Body of pancreas (tissue), 4 donors: ENCODE results near the gene YIF1B.

ENCODE experiments used
- POLR2A ChIP-seq, 3 donors: fragments of 450-650 bp; IDR thresholded peaks; one replicate each; pipeline ENCODE4 v1.6.1; 2016; ENCODE audit warnings: antibody characterized with exemption in 3 of 3, mild to moderate bottlenecking in 2 of 3
- TF ChIP-seq, protein P1 (sequence below), 7 experiments: fragments of 450-650 bp in 4 of 7; fragments of 200-600 bp in 3 of 7; sonication (generic) in 3 of 7; IDR thresholded peaks; one replicate each; pipeline ENCODE4 v1.5.1; 2016 to 2019; ENCODE audit warnings: antibody characterized with exemption in 7 of 7

DNA sequence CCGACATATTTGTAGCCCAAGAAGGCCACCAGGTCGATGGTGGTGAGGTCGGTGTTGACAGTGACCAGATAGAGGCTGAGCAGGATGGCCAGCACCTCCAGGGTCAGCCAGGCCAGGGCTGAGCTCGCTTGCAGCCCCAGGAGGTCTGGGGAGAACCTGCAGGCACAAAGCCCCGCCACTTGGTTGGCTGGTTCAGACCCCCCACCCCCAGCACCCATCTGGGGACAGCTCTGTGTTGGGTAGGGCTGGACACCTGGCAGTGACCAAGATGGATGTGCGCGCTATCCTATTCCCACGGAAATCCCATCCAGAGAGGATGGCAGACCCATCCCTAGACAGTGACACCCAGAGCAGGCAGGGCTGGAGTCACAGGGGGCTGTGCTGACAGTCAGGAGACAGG is 8.2 kb downstream of the YIF1B start:
- TF ChIP-seq, protein P1, sequence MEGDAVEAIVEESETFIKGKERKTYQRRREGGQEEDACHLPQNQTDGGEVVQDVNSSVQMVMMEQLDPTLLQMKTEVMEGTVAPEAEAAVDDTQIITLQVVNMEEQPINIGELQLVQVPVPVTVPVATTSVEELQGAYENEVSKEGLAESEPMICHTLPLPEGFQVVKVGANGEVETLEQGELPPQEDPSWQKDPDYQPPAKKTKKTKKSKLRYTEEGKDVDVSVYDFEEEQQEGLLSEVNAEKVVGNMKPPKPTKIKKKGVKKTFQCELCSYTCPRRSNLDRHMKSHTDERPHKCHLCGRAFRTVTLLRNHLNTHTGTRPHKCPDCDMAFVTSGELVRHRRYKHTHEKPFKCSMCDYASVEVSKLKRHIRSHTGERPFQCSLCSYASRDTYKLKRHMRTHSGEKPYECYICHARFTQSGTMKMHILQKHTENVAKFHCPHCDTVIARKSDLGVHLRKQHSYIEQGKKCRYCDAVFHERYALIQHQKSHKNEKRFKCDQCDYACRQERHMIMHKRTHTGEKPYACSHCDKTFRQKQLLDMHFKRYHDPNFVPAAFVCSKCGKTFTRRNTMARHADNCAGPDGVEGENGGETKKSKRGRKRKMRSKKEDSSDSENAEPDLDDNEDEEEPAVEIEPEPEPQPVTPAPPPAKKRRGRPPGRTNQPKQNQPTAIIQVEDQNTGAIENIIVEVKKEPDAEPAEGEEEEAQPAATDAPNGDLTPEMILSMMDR (IDR thresholded peaks at IDR 0.05), result no peak
- no peak for TF ChIP-seq POLR2A (IDR thresholded peaks at IDR 0.05)
